HFFc6 (cell line): Measurements from ENCODE around the gene JKAMP. TPM values are rescaled to one million over a fixed set of nuclear protein-coding genes. Genes with fewer than 3 reads are reported as not detected.
"Not testable (repeated sequence)": the region's sequence is repeated elsewhere in the genome, so short reads cannot be mapped to it uniquely, and the experiment has no call there.

Experiments
- DNase-seq: peaks from one replicate; pipeline ENCODE4 v3.0.0-alpha.2; 2018
- H3K27ac Mint-ChIP-seq: 2 replicates; pipeline ENCODE4 v1.8.0; 2020; ENCODE audit warnings: mild to moderate bottlenecking, mixed read lengths
- H3K27me3 Mint-ChIP-seq: 2 replicates; pipeline ENCODE4 v1.8.0; 2021; ENCODE audit warnings: mild to moderate bottlenecking, moderate library complexity, mixed read lengths; ENCODE audit not compliant: insufficient read depth
- H3K36me3 Mint-ChIP-seq: 2 replicates; pipeline ENCODE4 v1.8.0; 2021; ENCODE audit warnings: low read depth, mixed read lengths
- H3K4me1 Mint-ChIP-seq: 2 replicates; pipeline ENCODE4 v1.8.0; 2020; ENCODE audit warnings: low read depth, mixed read lengths
- H3K4me3 Mint-ChIP-seq: 2 replicates; pipeline ENCODE4 v1.8.0; 2020; ENCODE audit warnings: mild to moderate bottlenecking, moderate library complexity, mixed read lengths
- H3K9me3 Mint-ChIP-seq: 2 replicates; pipeline ENCODE4 v1.8.0; 2020; ENCODE audit warnings: mild to moderate bottlenecking, mixed read lengths
- total RNA-seq, 6 experiments: library from RNA; stranded (reverse); fragmentation: NEBNext Ultra II Directional; extraction: Animal tissue kit (Norgen Biotek cat#: 25700); gene quantifications; 2 replicates in 1 of 6; 3 replicates in 5 of 6; pipeline ENCODE4 v1.2.3, GENCODE V29; 2021
- TF ChIP-seq, protein P1 (sequence below): fragments of 200-600 bp; sonication (generic); IDR thresholded peaks from 2 replicates; pipeline ENCODE4 v1.5.0; 2021; ENCODE audit warnings: antibody characterized with exemption, mild to moderate bottlenecking

The JKAMP gene
- total RNA-seq, 6 experiments from 2014 or later: 54.8 to 71.5 (median 61.9) TPM

DNA sequence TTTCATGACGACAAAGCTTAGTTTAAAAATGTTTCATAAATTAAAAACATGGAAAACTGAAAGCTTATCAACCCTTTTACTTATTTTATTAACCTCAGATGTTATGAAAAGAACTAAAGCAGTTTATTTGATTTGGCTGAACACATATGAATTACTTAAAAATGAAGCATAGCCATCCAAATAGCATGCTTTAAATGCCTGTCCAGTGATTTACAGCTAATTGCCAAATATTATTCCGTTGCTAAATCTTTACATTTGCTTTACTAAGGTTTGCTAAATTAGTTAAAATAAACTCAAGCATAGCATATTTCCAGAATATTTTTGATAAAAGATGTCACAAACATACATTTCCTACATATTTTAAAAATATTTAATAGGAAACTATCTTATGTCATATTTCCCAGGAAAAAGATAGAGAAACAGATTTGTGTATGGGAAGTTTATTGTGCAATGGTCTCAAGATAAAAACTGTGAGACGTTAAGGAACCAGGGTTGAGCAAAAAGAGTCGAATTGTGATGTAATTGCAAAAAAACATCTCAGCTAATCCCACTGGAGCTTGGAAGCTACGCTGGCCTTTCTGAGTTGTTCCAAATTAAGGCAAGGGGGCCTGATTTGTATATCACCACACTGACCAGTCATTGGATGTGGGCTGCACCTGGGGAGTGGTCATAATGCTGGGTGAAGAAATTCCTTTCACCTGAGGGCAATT lies 44.9 kb upstream of the JKAMP start:
- TF ChIP-seq, protein P1, sequence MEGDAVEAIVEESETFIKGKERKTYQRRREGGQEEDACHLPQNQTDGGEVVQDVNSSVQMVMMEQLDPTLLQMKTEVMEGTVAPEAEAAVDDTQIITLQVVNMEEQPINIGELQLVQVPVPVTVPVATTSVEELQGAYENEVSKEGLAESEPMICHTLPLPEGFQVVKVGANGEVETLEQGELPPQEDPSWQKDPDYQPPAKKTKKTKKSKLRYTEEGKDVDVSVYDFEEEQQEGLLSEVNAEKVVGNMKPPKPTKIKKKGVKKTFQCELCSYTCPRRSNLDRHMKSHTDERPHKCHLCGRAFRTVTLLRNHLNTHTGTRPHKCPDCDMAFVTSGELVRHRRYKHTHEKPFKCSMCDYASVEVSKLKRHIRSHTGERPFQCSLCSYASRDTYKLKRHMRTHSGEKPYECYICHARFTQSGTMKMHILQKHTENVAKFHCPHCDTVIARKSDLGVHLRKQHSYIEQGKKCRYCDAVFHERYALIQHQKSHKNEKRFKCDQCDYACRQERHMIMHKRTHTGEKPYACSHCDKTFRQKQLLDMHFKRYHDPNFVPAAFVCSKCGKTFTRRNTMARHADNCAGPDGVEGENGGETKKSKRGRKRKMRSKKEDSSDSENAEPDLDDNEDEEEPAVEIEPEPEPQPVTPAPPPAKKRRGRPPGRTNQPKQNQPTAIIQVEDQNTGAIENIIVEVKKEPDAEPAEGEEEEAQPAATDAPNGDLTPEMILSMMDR: no peak
- Mint-ChIP-seq H3K27ac (peak overlapping the region; percentile 27; the same call in 1 of the 2 replicates), H3K4me1 (peaks cover 37% of the 10 kb centered on the region), H3K36me3 (no peaks in the 10 kb centered on the region), H3K9me3 (no peaks in the 10 kb centered on the region), H3K4me3 (no peak overlapping the region), H3K27me3 (no peaks in the 10 kb centered on the region)
- DNase-seq: no peak

DNA sequence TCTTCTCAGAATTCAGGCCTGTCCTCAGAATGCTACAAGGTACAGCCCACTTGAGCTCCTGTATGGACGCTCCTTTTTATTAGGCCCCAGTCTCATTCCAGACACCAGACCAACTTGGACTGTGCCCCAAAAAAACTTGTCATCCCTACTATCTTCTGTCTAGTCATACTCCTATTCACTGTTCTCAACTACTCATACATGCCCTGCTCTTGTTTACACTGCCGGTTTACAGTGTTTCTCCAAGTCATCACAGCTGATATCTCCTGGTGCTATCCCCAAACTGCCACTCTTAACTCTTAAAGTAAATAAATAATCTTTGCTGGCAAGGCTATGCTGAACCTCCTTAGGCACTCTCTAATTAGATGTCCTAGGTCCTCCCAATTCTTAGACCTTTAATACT lies 35.6 kb upstream of the JKAMP start:
- H3K27ac Mint-ChIP-seq, H3K36me3 Mint-ChIP-seq, H3K27me3 Mint-ChIP-seq, H3K4me3 Mint-ChIP-seq, DNase-seq, H3K9me3 Mint-ChIP-seq: not testable (repeated sequence)
- peaks cover 27% of the 10 kb centered on the region for H3K4me1 Mint-ChIP-seq

DNA sequence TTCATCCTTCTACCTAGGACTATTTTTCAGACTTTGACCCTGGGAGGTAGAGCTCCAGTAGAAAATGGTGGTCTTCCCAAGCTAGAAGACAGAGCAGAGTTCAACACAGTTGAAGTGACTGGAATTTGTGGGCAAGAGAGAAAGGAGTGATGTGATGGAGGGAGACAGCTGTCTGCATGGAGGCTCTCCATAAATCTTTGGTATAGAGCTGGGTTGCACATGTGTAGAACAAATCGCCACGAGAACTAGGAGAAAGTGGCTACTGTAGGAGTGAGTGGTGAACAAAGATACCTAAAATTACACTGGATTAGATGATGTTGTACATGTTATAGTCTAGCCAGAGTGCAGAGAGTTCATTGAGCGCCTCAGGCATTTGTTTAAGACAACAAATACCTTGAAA lies 33.6 kb upstream of the JKAMP start:
- Mint-ChIP-seq H3K27me3 (no peaks in the 10 kb centered on the region), H3K4me1 (peaks cover 48% of the 10 kb centered on the region), H3K36me3 (peaks cover 18% of the 10 kb centered on the region), H3K9me3 (peaks cover 3% of the 10 kb centered on the region), H3K4me3 (no peak overlapping the region), H3K27ac (no peak overlapping the region)
- TF ChIP-seq, protein P1: no peak
- no peak for DNase-seq

DNA sequence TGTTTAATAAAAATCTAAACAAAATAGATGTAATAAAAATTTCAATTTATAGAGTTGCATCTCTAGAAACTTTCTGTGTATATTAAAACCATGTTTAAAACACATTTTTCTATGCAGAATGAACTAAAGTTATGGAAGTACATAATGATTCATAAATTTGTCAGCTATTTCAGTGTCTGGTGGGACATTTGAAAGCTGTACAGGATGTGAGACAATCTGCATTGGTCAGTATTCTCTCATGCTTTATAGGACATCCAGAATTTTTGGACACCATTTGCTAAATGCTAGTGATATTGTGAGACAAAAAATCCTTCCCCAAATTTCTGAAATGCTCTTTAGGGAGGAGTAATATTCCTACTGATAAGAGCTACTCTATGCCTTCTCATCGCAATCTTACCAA lies 32.5 kb upstream of the JKAMP start:
- H3K4me1 Mint-ChIP-seq: peaks cover 52% of the 10 kb centered on the region
- H3K4me3 Mint-ChIP-seq: no peak overlapping the region
- H3K27ac Mint-ChIP-seq: no peak overlapping the region
- no peak for DNase-seq
- TF ChIP-seq, protein P1: no peak
- H3K27me3 Mint-ChIP-seq: no peaks in the 10 kb centered on the region
- H3K9me3 Mint-ChIP-seq: peaks cover 9% of the 10 kb centered on the region
- peaks cover 29% of the 10 kb centered on the region for H3K36me3 Mint-ChIP-seq

DNA sequence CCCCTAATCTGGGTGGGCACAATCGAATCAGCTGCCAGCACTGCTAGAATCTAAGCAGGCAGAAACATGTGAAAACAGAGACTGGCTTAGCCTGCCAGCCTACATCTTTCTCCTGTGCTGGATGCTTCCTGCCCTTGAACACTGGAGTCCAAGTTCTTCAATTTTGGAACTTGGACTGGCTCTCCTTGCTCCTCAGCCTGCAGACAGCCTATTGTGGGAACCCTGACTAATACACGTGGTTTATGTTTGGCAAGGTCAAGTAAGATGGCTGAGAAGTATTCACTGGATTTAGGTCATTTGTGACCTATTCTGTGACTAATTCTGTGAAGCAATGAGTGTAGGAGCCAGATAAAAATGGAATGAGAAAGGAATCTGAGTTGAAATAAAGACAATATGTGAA lies 30.2 kb upstream of the JKAMP start:
- peaks cover 47% of the 10 kb centered on the region for H3K36me3 Mint-ChIP-seq
- TF ChIP-seq, protein P1: no peak
- peaks cover 9% of the 10 kb centered on the region for H3K9me3 Mint-ChIP-seq
- no peaks in the 10 kb centered on the region for H3K27me3 Mint-ChIP-seq
- H3K4me3 Mint-ChIP-seq: peak overlapping the region; percentile 75
- H3K27ac Mint-ChIP-seq: peak overlapping the region; percentile 93
- H3K4me1 Mint-ChIP-seq: peaks cover 45% of the 10 kb centered on the region
- DNase-seq: peak; percentile 92

DNA sequence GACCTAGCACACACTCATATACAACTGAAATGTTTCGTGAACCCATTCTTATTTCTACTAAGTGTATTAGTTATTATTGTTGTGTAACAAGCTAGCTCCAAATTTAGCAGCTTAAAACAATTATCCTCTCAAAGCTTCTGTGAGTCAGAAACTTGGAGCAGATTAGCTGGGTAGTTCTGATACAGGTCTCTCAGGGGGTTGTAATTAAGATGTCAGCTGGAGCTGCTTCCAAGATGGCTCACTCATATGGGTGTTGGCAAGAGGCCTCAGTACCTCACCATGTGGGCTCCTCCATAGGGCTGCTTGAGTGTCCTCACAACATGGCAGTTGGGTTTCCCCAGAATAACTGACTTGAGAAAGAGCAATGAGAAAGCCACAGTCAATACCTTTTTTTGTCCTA lies 28.9 kb upstream of the JKAMP start:
- peak; percentile 17 for DNase-seq
- H3K36me3 Mint-ChIP-seq: peaks cover 58% of the 10 kb centered on the region
- peak overlapping the region; percentile 93 for H3K27ac Mint-ChIP-seq
- H3K27me3 Mint-ChIP-seq: no peaks in the 10 kb centered on the region; the same call in 1 of the 2 replicates
- peaks cover 9% of the 10 kb centered on the region for H3K9me3 Mint-ChIP-seq
- no peak overlapping the region for H3K4me3 Mint-ChIP-seq
- H3K4me1 Mint-ChIP-seq: peaks cover 41% of the 10 kb centered on the region
- TF ChIP-seq, protein P1: no peak
